Measurements from ENCODE around the gene PAFAH1B1. TPM values are rescaled to one million over a fixed set of nuclear protein-coding genes. Genes with fewer than 3 reads are reported as not detected.
"Not testable (repeated sequence)": the region's sequence is repeated elsewhere in the genome, so short reads cannot be mapped to it uniquely, and the experiment has no call there.

Gene PAFAH1B1
- total RNA-seq, 1 donor from 2014 or later = 123 TPM

GRCh38 chr17:2593821-2594721 is 617 bp downstream of the PAFAH1B1 start:
- DNase-seq (ENCODE audit: low read depth) = peak; percentile 82

GRCh38 chr17:2594722-2595599 is 1.5 kb downstream of the PAFAH1B1 start:
- DNase-seq (ENCODE audit: low read depth) = no peak

DNA sequence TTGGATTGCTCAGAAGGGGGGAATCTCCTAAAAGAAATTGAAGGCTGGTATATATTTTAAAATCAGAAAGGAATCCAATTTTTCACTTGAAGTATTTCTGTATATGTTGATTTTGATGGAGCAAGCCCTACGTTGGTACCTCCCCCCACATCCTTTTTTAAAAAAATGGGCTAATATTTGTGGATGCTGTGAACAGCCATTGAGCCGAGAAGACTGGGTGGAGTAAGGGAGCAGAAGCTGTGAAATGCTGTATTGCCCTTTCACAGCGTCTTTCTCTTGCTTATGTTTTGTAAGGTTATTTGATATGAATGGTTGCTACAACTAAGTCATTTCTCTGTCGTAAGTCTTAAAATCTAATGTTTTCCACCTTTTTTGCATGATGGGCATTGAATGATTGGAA is 2.3 kb downstream of the PAFAH1B1 start:
- DNase-seq (ENCODE audit: low read depth) = no peak

GRCh38 chr17:2598166-2598565 is 4.7 kb downstream of the PAFAH1B1 start:
- peak; percentile 51 for DNase-seq (ENCODE audit: low read depth)

DNA sequence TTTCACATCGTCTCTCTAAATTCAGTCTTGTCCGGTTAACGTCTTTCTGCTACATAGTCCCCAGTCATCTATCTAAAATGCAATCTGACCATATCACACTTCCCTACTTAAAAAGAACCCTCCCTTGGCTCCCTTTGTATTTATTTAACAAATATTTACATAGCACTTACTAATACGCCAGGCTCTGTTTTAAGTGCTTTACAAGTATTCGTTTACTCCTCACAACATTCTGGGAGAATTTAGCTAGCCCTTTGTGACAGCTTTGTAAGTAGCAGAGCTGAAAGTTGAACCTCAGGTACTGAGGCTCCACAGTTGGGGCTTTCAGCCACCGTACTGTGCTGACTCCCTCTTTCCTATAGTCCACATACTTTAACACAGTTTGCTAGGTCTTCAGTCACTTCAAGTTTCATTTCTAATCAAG is 9.2 kb downstream of the PAFAH1B1 start:
- DNase-seq (ENCODE audit: low read depth) = no peak

DNA sequence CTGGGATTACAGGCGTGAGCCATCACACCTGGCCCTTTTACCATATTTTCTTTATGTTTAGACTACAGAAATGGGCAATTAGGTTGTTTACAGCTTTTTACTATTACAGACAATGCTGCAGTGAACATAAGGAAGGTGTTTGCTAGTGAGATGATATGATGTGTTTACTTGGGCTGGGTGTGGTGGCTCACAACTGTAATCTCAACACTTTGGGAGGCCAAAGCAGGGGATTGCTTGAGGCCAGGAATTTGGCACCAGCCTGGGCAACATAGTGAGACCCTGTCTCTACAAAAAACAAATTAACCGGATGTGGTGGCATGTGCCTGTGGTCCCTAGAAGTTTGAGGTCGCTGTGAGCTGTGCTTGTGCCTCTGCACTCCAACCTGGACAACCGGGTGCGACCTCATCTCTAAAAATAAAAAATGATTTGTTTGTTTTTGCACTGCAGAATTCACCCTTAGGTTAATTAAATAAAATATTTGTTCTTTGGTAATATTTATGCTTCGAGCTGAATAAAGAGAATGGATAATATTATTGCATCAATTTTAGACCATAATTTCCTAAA is 15.0 kb downstream of the PAFAH1B1 start:
- DNase-seq (ENCODE audit: low read depth) = peak; percentile 58

DNA sequence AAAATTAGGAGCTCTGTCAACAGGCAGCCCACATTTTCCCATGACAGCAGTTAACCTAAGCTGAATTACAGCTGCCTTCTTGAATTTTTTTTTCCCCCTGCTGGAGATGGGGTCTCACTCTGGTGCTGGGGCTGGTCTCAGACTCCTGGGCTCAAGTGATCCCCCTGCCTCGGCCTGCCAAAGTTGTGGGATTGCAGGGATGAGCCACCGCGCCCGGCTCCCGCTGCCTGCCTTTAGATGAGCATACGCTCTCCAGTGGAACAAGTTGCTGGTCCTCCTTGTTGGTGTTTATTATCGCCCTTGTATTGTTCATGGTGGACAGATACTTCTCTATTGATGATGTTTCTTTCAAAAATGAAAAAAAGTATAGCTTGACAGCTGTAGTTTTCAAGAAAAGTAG is 15.6 kb downstream of the PAFAH1B1 start:
- no peak for DNase-seq (ENCODE audit: low read depth)

DNA sequence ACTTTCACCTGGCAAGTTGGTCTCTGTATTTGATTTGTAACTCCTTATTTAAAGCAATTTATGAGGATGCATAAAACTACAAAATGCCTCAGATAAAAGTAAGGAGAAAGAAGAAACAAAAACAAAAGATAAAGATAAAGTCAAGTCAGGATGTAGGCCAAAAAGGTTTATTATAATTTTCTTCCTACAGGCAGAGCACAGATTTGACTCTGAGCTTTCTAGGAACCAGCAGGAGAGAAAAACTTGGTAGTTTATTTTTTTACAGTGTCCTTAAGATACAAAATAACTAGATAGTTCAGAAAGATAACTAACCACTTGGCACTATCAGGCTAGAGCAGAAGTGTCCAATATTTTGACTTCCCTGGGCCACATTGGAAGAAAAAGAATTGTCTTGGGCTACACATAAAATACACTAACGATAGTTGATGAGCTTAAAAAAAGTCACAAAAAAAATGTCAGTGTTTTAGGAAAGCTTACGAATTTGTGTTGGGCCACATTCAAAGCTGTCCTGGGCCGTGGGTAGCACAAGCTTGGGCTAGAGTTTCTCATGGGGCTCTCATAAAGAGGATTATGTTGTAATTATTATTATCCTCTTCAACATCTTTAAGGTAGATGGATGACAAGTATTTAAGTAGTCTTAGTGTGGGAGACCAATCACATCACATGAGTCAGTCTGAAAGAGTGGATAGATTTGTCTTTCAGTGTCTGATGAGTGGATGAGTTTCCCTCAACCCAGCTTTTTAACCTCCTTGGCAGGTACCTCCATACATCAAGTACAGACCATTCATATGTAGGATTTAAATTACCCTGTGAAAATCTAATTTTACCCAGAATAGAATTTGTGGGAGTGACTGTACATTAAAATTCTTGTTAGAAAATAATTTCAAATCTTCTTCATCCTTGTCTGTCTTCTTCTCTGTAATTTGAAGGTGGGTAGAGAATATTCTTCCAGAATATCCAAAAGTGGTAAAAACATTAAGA is 17.0 kb downstream of the PAFAH1B1 start:
- no peak for DNase-seq (ENCODE audit: low read depth)

- DNase-seq (ENCODE audit: low read depth) = no peak
Observed at GRCh38 chr17:2611627-2612026, 18.2 kb downstream of the PAFAH1B1 start.

DNA sequence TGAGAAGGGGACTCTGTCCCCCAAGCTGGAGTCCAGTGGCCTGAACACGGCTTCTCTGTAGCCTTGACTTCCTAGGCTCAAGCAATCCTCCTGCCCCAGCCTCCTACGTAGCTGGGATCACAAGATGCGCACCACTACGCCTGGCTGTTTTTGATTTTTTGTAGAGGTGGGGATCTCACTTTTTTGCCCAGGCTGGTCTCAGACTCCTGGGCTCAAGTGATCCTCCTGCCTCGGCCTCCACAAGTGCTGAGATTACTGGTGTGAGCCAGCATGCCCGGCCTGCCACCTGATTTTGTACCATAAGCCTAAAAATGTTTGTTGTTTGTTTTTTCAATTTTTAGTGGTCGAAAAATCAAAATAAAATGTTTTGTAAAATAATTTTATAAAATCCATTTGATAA is 19.2 kb downstream of the PAFAH1B1 start:
- no peak for DNase-seq (ENCODE audit: low read depth)

GRCh38 chr17:2613089-2613808 is 19.8 kb downstream of the PAFAH1B1 start:
- DNase-seq (ENCODE audit: low read depth) = no peak

- DNase-seq (ENCODE audit: low read depth) = no peak
Observed at GRCh38 chr17:2615882-2616281, 22.4 kb downstream of the PAFAH1B1 start.

- no peak for DNase-seq (ENCODE audit: low read depth)
Observed at GRCh38 chr17:2621241-2621640, 27.8 kb downstream of the PAFAH1B1 start.

DNA sequence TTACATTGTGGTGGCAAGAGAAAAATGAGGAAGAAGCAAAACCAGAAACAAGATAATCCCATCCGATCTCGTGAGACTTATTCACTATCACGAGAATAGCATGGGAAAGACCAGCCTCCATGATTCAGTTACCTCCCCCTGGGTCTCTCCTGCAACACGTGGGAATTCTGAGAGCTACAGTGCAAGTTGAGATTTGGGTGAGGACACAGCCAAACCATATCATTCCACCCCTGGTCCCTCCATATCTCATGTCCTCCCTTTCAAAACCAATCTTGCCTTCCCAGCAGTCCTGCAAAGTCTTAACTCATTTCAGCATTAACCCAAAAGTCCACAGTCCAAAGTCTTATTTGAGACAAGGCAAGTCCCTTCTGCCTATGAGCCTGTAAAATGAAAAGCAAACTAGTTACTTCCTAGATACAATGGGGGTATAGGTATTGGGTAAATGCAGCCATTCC is 28.5 kb downstream of the PAFAH1B1 start:
- DNase-seq (ENCODE audit: low read depth) = not testable (repeated sequence)

DNA sequence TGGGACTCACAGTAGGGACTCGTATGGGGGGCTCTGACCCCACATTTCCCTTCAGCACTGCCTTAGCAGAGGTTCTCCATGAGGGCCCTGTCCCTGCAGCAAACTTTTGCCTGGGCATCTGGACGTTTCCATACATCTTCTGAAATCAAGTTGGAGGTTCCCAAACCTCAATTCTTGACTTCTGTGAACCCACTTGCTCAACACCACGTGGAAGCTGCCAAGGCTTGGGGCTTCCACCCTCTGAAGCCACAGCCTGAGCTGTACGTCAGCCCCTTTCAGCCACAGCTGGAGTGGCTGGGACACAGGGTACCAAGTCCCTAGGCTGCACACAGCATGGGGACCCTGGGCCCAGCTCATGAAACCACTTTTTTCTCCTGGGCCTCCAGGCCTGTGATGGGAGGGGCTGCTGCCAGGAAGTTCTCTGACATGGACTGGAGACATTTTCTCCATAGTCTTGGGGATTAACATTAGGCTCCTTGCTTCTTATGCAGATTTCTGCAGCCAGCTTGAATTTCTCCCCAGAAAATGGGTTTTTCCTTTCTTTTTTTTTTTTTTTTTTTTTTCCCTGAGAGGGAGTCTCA is 29.4 kb downstream of the PAFAH1B1 start:
- DNase-seq (ENCODE audit: low read depth) = not testable (repeated sequence)

DNA sequence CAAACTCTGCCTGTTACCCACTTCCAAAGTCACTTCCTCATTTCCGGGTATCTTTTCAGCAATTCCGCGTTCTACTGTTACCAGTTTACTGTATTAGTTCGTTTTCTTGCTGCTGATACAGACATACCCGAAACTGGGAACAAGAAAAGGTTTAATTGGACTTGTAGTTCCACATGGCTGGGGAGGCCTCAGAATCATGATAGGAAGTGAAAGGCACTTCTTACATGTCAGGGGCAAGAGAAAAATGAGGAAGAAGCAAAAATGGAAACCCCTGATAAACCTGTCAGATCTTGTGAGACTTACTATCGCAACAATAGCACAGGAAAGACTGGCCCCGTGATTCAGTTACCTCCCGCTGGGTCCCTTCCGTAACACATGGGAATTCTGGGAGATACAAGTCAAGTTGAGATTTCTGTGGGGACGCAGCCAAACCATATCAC is 30.9 kb downstream of the PAFAH1B1 start:
- DNase-seq (ENCODE audit: low read depth) = no peak

- DNase-seq (ENCODE audit: low read depth) = not testable (repeated sequence)
Observed at GRCh38 chr17:2626626-2627219, 33.3 kb downstream of the PAFAH1B1 start.

DNA sequence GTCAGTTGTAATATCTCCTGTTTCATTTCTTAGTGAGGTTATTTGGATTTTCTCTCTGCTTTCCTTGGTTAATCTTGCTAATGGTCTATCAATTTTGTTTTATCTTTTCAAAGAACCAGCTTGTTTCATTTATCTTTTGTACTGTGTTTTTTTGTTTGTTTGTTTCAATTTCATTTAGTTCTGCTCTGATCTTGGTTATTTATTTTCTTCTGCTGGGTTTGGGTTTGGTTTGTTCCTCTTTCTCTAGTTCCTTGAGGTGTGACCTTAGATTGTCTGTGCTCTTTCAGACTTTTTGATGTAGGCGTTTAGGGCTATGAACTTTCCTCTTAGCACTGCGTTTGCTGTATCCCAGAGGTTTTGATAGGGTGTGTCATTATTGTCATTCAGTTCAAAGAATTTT is 35.5 kb downstream of the PAFAH1B1 start:
- DNase-seq (ENCODE audit: low read depth) = not testable (repeated sequence)

DNA sequence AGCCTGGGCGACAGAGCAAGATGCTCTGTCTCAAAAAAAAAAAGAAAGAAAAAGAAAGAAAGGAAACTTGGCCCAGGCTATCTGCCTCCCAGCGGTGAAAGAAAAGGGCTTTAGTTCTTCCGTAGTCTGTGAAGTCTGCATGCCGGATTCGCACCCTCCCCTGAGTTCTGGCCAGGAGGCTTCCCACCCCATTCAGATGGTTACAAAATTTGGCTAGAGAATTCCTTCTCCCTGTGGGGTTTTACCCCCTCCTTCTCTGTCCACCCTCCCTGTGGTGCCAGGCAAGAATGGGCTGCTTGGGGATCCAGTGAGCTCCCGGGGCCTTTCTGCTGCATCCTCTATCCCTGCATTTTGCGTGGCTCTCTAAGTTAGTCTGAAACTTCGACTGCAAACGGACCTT is 37.8 kb downstream of the PAFAH1B1 start:
- DNase-seq (ENCODE audit: low read depth) = no peak
